PC-9 (cell line): Measurements from ENCODE around the gene THUMPD3.

Source experiments
- EZH2 ChIP-seq: fragments of 200-600 bp; sonication (generic); IDR thresholded peaks from 2 replicates; pipeline ENCODE4 v1.8.0; 2017; ENCODE audit warnings: antibody characterized with exemption, low read depth
- TF ChIP-seq, protein P1 (sequence below): fragments of 200-600 bp; sonication (generic); conservative IDR thresholded peaks from 2 replicates; pipeline ENCODE4 v1.6.1; 2017; ENCODE audit warnings: mixed run types, antibody characterized with exemption, mild to moderate bottlenecking, moderate library complexity

GRCh38 chr3:9403463-9403862 is 40.6 kb downstream of the THUMPD3 start:
- TF ChIP-seq, protein P1, sequence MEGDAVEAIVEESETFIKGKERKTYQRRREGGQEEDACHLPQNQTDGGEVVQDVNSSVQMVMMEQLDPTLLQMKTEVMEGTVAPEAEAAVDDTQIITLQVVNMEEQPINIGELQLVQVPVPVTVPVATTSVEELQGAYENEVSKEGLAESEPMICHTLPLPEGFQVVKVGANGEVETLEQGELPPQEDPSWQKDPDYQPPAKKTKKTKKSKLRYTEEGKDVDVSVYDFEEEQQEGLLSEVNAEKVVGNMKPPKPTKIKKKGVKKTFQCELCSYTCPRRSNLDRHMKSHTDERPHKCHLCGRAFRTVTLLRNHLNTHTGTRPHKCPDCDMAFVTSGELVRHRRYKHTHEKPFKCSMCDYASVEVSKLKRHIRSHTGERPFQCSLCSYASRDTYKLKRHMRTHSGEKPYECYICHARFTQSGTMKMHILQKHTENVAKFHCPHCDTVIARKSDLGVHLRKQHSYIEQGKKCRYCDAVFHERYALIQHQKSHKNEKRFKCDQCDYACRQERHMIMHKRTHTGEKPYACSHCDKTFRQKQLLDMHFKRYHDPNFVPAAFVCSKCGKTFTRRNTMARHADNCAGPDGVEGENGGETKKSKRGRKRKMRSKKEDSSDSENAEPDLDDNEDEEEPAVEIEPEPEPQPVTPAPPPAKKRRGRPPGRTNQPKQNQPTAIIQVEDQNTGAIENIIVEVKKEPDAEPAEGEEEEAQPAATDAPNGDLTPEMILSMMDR: no peak
- TF ChIP-seq EZH2: no peak
